ENCODE data around the gene TPT1. TPM values are rescaled to one million over a fixed set of nuclear protein-coding genes. Genes with fewer than 3 reads are reported as not detected.
A peak's percentile ranks its signal among the peaks of the same experiment; 100 is the strongest.

The TPT1 gene
- total and polyA plus RNA-seq, 7 donors = 7,807 to 19,074 (median 12,417) TPM

GRCh38 chr13:45325806-45326205 lies 15.2 kb downstream of the TPT1 start:
- Histone ChIP-seq H3K4me3 (no peak overlapping the region), H3K27me3 (ENCODE audit: insufficient read depth in 3 of 3, low read length in 2 of 3) (no peaks in the 10 kb centered on the region), H3K27ac (peak overlapping the region; percentile 86), H3K4me1 (peaks cover 31% of the 10 kb centered on the region), H3K36me3 (ENCODE audit: insufficient read depth in 1 of 2, low read depth in 1 of 2) (no peaks in the 10 kb centered on the region), H3K9me3 (no peaks in the 10 kb centered on the region)
- WGBS, 3 donors = 21 to 32% (median 24%) methylated on average over 4 of the region's 4 CpGs
- intact Hi-C loops (cut with DNase I) = no loop called here
- TF ChIP-seq CTCF (IDR thresholded peaks at IDR 0.05) = no peak
- ATAC-seq (peak; percentile 85 to 92 (median 90)), DNase-seq (peak; percentile 62 to 80)

- peak in 1 of 4 donors; percentile 24 for ATAC-seq
- DNase-seq = no peak
- TF ChIP-seq CTCF (IDR thresholded peaks at IDR 0.05) = no peak
Measured at GRCh38 chr13:45320876-45321629, 19.9 kb downstream of the TPT1 start.

GRCh38 chr13:45316996-45317395 lies 24.0 kb downstream of the TPT1 start:
- DNase-seq = no peak
- H3K27ac ChIP-seq = no peak overlapping the region
- H3K9me3 ChIP-seq = no peaks in the 10 kb centered on the region
- no peaks in the 10 kb centered on the region for H3K36me3 ChIP-seq (ENCODE audit: insufficient read depth in 1 of 2, low read depth in 1 of 2)
- intact Hi-C loops (cut with DNase I) = no loop called here
- WGBS, 3 donors = 86 to 94% (median 87%) methylated on average over 5 of the region's 5 CpGs
- no peak for TF ChIP-seq CTCF (IDR thresholded peaks at IDR 0.05)
- ATAC-seq = no peak
- H3K27me3 ChIP-seq (ENCODE audit: insufficient read depth in 3 of 3, low read length in 2 of 3) = no peaks in the 10 kb centered on the region
- no peaks in the 10 kb centered on the region for H3K4me1 ChIP-seq
- no peak overlapping the region for H3K4me3 ChIP-seq

More at GRCh38 chr13:45320876-45321629, 19.9 kb downstream of the TPT1 start:
- Histone ChIP-seq H3K27ac (peak overlapping the region; percentile 23), H3K27me3 (ENCODE audit: insufficient read depth in 3 of 3, low read length in 2 of 3) (no peaks in the 10 kb centered on the region), H3K4me1 (peaks cover 12% of the 10 kb centered on the region), H3K9me3 (no peaks in the 10 kb centered on the region), H3K4me3 (no peak overlapping the region), H3K36me3 (ENCODE audit: insufficient read depth in 1 of 2, low read depth in 1 of 2) (no peaks in the 10 kb centered on the region)
- intact Hi-C loops (cut with DNase I) = no loop called here
- 27 to 39% (median 29%) methylated on average over 4 of the region's 4 CpGs for WGBS, 3 donors

DNA sequence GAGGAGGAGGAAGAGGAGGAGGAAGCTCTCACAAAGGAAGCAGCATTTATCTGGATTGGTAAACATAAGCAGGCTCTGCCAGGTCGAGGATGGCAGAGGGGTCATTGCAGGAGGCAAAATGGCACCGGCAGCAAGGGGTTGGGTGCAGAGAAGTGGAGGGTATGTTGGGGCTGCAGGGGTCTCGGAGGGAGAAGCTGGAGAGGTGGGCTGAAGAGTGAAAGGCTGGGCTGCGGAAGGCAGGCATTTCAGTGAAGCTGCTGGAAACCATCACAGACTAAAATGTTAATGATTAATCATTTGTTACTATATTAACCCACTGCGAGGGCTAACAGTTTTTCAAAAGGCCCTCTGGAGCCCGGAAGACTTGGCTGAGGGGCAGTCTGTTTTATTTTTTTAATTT lies 24.6 kb downstream of the TPT1 start:
- Histone ChIP-seq H3K4me1 (no peaks in the 10 kb centered on the region), H3K4me3 (no peak overlapping the region), H3K27me3 (ENCODE audit: insufficient read depth in 3 of 3, low read length in 2 of 3) (no peaks in the 10 kb centered on the region), H3K36me3 (ENCODE audit: insufficient read depth in 1 of 2, low read depth in 1 of 2) (no peaks in the 10 kb centered on the region), H3K27ac (no peak overlapping the region), H3K9me3 (no peaks in the 10 kb centered on the region)
- no peak for ATAC-seq
- 75 to 84% (median 80%) methylated on average over 6 of the region's 6 CpGs for WGBS, 3 donors
- no peak for TF ChIP-seq CTCF (IDR thresholded peaks at IDR 0.05)
- intact Hi-C loops (cut with DNase I) = no loop called here
- DNase-seq = no peak

All from psoas muscle (tissue), 8 donors.